HT1080 (cell line): ENCODE results near the gene DPEP1. TPM values are rescaled to one million over a fixed set of nuclear protein-coding genes. Genes with fewer than 3 reads are reported as not detected.
"Not testable (repeated sequence)": the region's sequence is repeated elsewhere in the genome, so short reads cannot be mapped to it uniquely, and the experiment has no call there.

ENCODE experiments used
- DNase-seq: peaks from one replicate; pipeline ENCODE4 v3.0.0-alpha.2; 2015; ENCODE audit warnings: low read depth
- polyA plus RNA-seq, 2 experiments: library from polyadenylated mRNA; depleted of rRNA; stranded (reverse); fragments of >200 nt; gene quantifications; 2 replicates each; pipeline ENCODE4 v1.2.3, GENCODE V29; 2015
- total RNA-seq: library from RNA; depleted of rRNA; stranded (reverse); fragments of >200 nt; shearing (Covaris generic); gene quantifications from 2 replicates; pipeline ENCODE4 v1.2.3, GENCODE V29; 2014; rRNA removed

The DPEP1 gene
- not detected in 2 replicates for total RNA-seq
- polyA plus RNA-seq (2015; cell fraction: cytosol; rRNA removed), result not detected in 2 replicates
- polyA plus RNA-seq (2015; cell fraction: nucleus; rRNA removed), result not detected in 2 replicates

GRCh38 chr16:89613231-89613953 is at the start of gene DPEP1:
Gene DPEP1, plus strand, starts transcription at chr16:89613642. Its CDS starts 16,769 bp downstream, at chr16:89630411.
- no peak for DNase-seq

- peak; percentile 38 for DNase-seq
Observed at GRCh38 chr16:89564476-89565255, 48.8 kb upstream of the DPEP1 start.

- DNase-seq, result peak; percentile 72
Observed at GRCh38 chr16:89565256-89565505, 48.3 kb upstream of the DPEP1 start.

- peak; percentile 75 for DNase-seq
Observed at GRCh38 chr16:89565506-89566372, 47.7 kb upstream of the DPEP1 start.

GRCh38 chr16:89567656-89568594 is 45.5 kb upstream of the DPEP1 start:
- DNase-seq, result no peak

- no peak for DNase-seq
Observed at GRCh38 chr16:89569506-89570341, 43.7 kb upstream of the DPEP1 start.

- no peak for DNase-seq
Observed at GRCh38 chr16:89570342-89570923, 43.0 kb upstream of the DPEP1 start.

GRCh38 chr16:89570983-89571598 is 42.4 kb upstream of the DPEP1 start:
- not testable (repeated sequence) for DNase-seq

GRCh38 chr16:89571636-89572035 is 41.8 kb upstream of the DPEP1 start:
- no peak for DNase-seq

- no peak for DNase-seq
Observed at GRCh38 chr16:89572073-89572484, 41.4 kb upstream of the DPEP1 start.

GRCh38 chr16:89572485-89573205 is 40.8 kb upstream of the DPEP1 start:
- no peak for DNase-seq

GRCh38 chr16:89573826-89574680 is 39.4 kb upstream of the DPEP1 start:
- DNase-seq, result no peak

- peak; percentile 62 for DNase-seq
Observed at GRCh38 chr16:89574681-89575246, 38.7 kb upstream of the DPEP1 start.

- no peak for DNase-seq
Observed at GRCh38 chr16:89575247-89576152, 37.9 kb upstream of the DPEP1 start, which contains the start of gene CPNE7. Gene CPNE7, plus strand, starts transcription at chr16:89575758. Its CDS starts 140 bp downstream, at chr16:89575898.
